GM21528 (cell line): ENCODE measurements around the gene LRRC14B.

Source experiments
- ATAC-seq: cut with Tn5 transposase; IDR thresholded peaks from one replicate; pipeline ENCODE4 v1.9.1; 2021; ENCODE audit warnings: mild to moderate bottlenecking, moderate library complexity; ENCODE audit not compliant: unreplicated experiment, low FRiP score

The LRRC14B gene

GRCh38 chr5:172841-173251 is 18.4 kb upstream of the LRRC14B start:
- ATAC-seq = no peak

GRCh38 chr5:173392-174290 is 17.7 kb upstream of the LRRC14B start:
- ATAC-seq = no peak

GRCh38 chr5:174291-174600 is 17.0 kb upstream of the LRRC14B start:
- no peak for ATAC-seq

- ATAC-seq = no peak
Measured at GRCh38 chr5:174876-175465, 16.3 kb upstream of the LRRC14B start.

- no peak for ATAC-seq
Measured at GRCh38 chr5:176296-176823, 14.9 kb upstream of the LRRC14B start.

- ATAC-seq = no peak
Measured at GRCh38 chr5:178110-178509, 13.2 kb upstream of the LRRC14B start.

GRCh38 chr5:179401-179800 is 11.9 kb upstream of the LRRC14B start:
- ATAC-seq = no peak

GRCh38 chr5:180286-180918 is 10.9 kb upstream of the LRRC14B start:
- no peak for ATAC-seq

- ATAC-seq = no peak
Measured at GRCh38 chr5:181160-181559, 10.1 kb upstream of the LRRC14B start.

- no peak for ATAC-seq
Measured at GRCh38 chr5:181566-181965, 9.7 kb upstream of the LRRC14B start.

GRCh38 chr5:182126-182525 is 9.2 kb upstream of the LRRC14B start:
- no peak for ATAC-seq

- no peak for ATAC-seq
Measured at GRCh38 chr5:184471-184870, 6.8 kb upstream of the LRRC14B start.

GRCh38 chr5:185095-186070 is 5.9 kb upstream of the LRRC14B start:
- no peak for ATAC-seq

GRCh38 chr5:186091-187041 is 4.9 kb upstream of the LRRC14B start:
- ATAC-seq = no peak

GRCh38 chr5:187042-187431 is 4.3 kb upstream of the LRRC14B start:
- no peak for ATAC-seq

GRCh38 chr5:187617-188451 is 3.5 kb upstream of the LRRC14B start:
- no peak for ATAC-seq

GRCh38 chr5:188488-189481 is 2.5 kb upstream of the LRRC14B start:
- peak; percentile 86 for ATAC-seq
